ENCODE results near the gene CHST4.
"Not testable (repeated sequence)": the region's sequence is repeated elsewhere in the genome, so short reads cannot be mapped to it uniquely, and the experiment has no call there.

Gene CHST4

GRCh38 chr16:71572497-71573116 lies 46.4 kb downstream of the CHST4 start:
- DNase-seq: no peak

GRCh38 chr16:71573387-71574094 lies 47.3 kb downstream of the CHST4 start:
- DNase-seq: no peak

GRCh38 chr16:71574702-71575101 lies 48.5 kb downstream of the CHST4 start:
- DNase-seq: no peak

- no peak for DNase-seq
These were observed 50.7 kb downstream of the CHST4 start, which contains the start of gene TAT for GRCh38 chr16:71576971-71577370. Gene TAT, minus strand, starts transcription at chr16:71577092. Its CDS starts 677 bp downstream, at chr16:71576415.

GRCh38 chr16:71582553-71582848 lies 56.3 kb downstream of the CHST4 start:
- DNase-seq: not testable (repeated sequence)

GRCh38 chr16:71584543-71585317 lies 58.5 kb downstream of the CHST4 start:
- no peak for DNase-seq

- DNase-seq: no peak
These were observed 59.1 kb downstream of the CHST4 start for GRCh38 chr16:71585318-71585703.
